ENCODE measurements around the gene CILP.
"Not testable (repeated sequence)": the region's sequence is repeated elsewhere in the genome, so short reads cannot be mapped to it uniquely, and the experiment has no call there.

The CILP gene

GRCh38 chr15:65210770-65211481 is at the start of gene CILP:
CILP (minus strand) TSS chr15:65211473; CDS start chr15:65209755, 1,718 bp downstream.
- DNase-seq (ENCODE audit: low spot score) = no peak

GRCh38 chr15:65260968-65261367 is 49.7 kb upstream of the CILP start:
- DNase-seq (ENCODE audit: low spot score) = no peak

- DNase-seq (ENCODE audit: low spot score) = no peak
Measured at GRCh38 chr15:65259367-65259797, 48.1 kb upstream of the CILP start.

- no peak for DNase-seq (ENCODE audit: low spot score)
Measured at GRCh38 chr15:65258375-65259262, 47.3 kb upstream of the CILP start.

- no peak for DNase-seq (ENCODE audit: low spot score)
Measured at GRCh38 chr15:65255486-65256140, 44.3 kb upstream of the CILP start.

GRCh38 chr15:65254758-65255157 is 43.5 kb upstream of the CILP start:
- no peak for DNase-seq (ENCODE audit: low spot score)

GRCh38 chr15:65254356-65254755 is 43.1 kb upstream of the CILP start:
- DNase-seq (ENCODE audit: low spot score) = no peak

- no peak for DNase-seq (ENCODE audit: low spot score)
Measured at GRCh38 chr15:65249641-65250040, 38.4 kb upstream of the CILP start.

- no peak for DNase-seq (ENCODE audit: low spot score)
Measured at GRCh38 chr15:65248511-65249255, 37.4 kb upstream of the CILP start.

GRCh38 chr15:65246939-65247338 is 35.7 kb upstream of the CILP start:
- DNase-seq (ENCODE audit: low spot score) = no peak

GRCh38 chr15:65246026-65246714 is 34.9 kb upstream of the CILP start:
- no peak for DNase-seq (ENCODE audit: low spot score)

- DNase-seq (ENCODE audit: low spot score) = no peak
Measured at GRCh38 chr15:65245096-65245856, 34.0 kb upstream of the CILP start.

- DNase-seq (ENCODE audit: low spot score) = no peak
Measured at GRCh38 chr15:65244638-65245037, 33.4 kb upstream of the CILP start.

GRCh38 chr15:65236443-65236842 is 25.2 kb upstream of the CILP start:
- DNase-seq (ENCODE audit: low spot score) = not testable (repeated sequence)

- DNase-seq (ENCODE audit: low spot score) = no peak
Measured at GRCh38 chr15:65233696-65234095, 22.4 kb upstream of the CILP start.

- DNase-seq (ENCODE audit: low spot score) = no peak
Measured at GRCh38 chr15:65232520-65232919, 21.2 kb upstream of the CILP start.

GRCh38 chr15:65231306-65231705 is 20.0 kb upstream of the CILP start:
- DNase-seq (ENCODE audit: low spot score) = no peak

- DNase-seq (ENCODE audit: low spot score) = not testable (repeated sequence)
Measured at GRCh38 chr15:65226901-65227300, 15.6 kb upstream of the CILP start.

- DNase-seq (ENCODE audit: low spot score) = no peak
Measured at GRCh38 chr15:65226221-65226620, 14.9 kb upstream of the CILP start.

- DNase-seq (ENCODE audit: low spot score) = no peak
Measured at GRCh38 chr15:65223996-65224395, 12.7 kb upstream of the CILP start.

- no peak for DNase-seq (ENCODE audit: low spot score)
Measured at GRCh38 chr15:65222891-65223290, 11.6 kb upstream of the CILP start.
